ENCODE results near the gene ARHGEF37.

ARHGEF37 gene

DNA sequence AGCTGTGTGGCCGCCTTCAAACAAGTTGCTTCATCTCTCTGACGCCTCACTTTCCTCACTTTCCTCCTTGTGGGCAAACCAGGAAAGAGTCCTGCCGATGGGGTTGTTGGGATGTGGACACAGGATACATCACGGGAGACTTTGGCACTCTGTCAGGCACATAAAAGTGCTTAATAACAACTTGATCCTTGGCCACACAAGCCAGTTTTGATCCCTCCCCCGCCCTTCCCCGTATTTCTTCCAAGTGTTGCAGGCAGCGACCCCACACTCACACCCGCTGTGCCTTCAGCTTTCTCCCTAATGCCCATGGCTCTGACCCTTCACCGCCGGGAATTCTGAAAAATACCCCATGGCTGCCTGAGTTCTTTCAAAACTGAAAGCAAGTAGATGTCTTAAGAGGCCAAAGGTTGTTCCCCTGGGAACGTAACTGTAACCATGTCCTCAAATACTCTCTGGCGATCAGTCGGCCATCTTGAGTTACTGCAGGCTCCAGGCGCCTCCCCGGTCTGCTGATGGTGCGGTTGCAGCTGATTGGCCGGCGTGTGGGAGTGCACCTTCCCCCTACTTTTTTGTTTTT, 59.8 kb downstream of the ARHGEF37 start:
- TF ChIP-seq, protein P1, sequence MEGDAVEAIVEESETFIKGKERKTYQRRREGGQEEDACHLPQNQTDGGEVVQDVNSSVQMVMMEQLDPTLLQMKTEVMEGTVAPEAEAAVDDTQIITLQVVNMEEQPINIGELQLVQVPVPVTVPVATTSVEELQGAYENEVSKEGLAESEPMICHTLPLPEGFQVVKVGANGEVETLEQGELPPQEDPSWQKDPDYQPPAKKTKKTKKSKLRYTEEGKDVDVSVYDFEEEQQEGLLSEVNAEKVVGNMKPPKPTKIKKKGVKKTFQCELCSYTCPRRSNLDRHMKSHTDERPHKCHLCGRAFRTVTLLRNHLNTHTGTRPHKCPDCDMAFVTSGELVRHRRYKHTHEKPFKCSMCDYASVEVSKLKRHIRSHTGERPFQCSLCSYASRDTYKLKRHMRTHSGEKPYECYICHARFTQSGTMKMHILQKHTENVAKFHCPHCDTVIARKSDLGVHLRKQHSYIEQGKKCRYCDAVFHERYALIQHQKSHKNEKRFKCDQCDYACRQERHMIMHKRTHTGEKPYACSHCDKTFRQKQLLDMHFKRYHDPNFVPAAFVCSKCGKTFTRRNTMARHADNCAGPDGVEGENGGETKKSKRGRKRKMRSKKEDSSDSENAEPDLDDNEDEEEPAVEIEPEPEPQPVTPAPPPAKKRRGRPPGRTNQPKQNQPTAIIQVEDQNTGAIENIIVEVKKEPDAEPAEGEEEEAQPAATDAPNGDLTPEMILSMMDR (IDR thresholded peaks at IDR 0.05; ENCODE audit: low read depth, low read length): no peak
- H3K4me3 ChIP-seq (ENCODE audit: low read depth, low read length): no peak overlapping the region

DNA sequence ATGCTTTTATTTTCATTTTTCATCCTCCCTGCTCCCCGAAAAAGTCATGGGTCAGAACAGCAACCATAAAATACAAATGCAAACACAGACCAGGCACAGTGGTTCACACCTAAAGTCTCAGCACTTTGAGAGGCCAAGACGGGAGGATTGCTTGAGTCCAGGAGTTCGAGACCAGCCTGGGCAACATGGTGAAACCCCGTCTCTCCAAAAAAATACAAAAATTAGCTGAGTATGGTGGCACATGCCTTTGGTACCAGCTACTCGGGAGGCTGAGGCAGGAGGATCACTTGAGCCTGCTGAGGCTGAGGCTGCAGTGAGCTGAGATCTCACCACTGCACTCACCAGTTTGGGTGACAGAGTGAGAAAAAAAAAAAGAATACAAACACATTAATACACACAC, 60.3 kb downstream of the ARHGEF37 start:
- H3K4me3 ChIP-seq (ENCODE audit: low read depth, low read length): no peak overlapping the region
- TF ChIP-seq, protein P1 (IDR thresholded peaks at IDR 0.05; ENCODE audit: low read depth, low read length): no peak

DNA sequence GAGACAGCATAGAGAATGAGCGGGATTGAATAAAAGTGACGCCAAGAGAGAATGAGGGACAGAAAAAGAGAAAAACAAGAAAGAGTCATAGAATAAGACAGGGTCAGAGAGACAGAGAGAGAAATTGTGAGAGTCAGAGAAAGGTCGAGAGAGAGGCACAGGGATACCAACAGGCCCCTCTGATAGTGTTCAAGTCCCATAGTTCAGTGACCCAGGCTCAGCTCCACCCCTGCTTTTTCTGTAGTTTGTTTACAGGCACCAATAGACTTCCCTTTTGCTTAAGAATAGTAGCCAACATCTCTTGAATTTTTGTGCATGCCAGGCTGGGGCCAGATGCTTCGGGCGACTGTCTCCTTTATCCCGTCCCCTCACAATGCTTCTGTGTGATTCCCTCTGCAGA, 62.5 kb downstream of the ARHGEF37 start:
- no peak overlapping the region for H3K4me3 ChIP-seq (ENCODE audit: low read depth, low read length)
- TF ChIP-seq, protein P1 (IDR thresholded peaks at IDR 0.05; ENCODE audit: low read depth, low read length): no peak

DNA sequence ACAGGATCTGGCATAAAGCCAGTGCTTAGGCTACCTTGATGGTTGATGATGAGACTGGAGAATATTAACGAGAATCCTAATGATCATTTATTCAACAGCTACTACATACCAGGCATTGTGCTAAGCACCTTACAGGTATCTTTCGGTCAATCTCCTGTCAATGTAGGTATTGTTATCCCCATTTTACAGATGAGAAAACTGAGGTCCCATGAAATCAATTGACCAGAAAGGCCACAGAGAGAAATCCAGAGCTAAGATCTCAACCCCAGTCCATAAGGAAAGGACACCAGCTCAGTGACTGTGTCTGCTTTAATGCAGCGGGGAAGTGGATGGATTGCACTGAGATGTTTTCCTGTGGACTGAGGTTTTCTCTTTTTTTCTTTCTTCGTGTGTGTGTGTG, 63.3 kb downstream of the ARHGEF37 start:
- TF ChIP-seq, protein P1 (IDR thresholded peaks at IDR 0.05; ENCODE audit: low read depth, low read length): no peak
- H3K4me3 ChIP-seq (ENCODE audit: low read depth, low read length): no peak overlapping the region

DNA sequence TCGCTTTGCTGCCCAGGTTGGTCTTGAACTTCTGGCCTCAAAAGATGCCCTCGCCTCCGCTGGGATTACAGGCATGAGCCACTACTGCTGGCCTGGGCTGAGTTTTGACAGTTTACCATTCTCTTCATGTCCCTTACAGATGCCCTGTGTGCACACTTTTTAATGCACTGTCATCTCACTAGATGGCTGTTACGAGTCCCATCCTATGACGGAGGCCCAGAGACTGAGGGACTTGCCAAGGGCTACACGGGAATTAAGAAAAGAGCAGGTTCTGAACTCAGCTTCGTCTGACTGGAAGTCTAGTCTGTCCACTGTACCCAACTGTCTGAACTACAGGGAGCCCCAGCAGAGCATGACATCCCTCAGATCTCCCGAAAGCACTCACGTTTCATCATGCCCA, 63.9 kb downstream of the ARHGEF37 start:
- TF ChIP-seq, protein P1 (IDR thresholded peaks at IDR 0.05; ENCODE audit: low read depth, low read length): no peak
- no peak overlapping the region for H3K4me3 ChIP-seq (ENCODE audit: low read depth, low read length)

DNA sequence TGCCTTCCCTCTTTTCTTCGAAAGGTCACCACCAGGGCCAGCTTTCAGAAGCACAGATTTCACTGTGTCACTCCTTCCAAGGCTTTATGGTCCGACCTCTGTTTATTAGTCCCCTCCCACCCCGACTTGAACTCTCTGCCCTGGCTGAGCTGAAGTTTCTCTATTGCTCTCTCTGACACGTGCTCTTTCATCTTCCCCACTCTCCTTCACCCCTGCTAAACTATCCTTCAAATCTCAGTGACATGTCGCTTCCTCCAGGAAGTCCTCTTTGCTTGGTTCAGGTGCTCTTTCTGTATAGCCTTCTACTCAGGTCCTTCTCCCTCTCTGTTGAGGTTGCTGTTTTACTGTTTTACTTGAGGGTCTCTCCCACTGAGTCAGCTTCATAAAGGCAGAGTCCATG, 64.4 kb downstream of the ARHGEF37 start:
- TF ChIP-seq, protein P1 (IDR thresholded peaks at IDR 0.05; ENCODE audit: low read depth, low read length): no peak
- H3K4me3 ChIP-seq (ENCODE audit: low read depth, low read length): no peak overlapping the region

DNA sequence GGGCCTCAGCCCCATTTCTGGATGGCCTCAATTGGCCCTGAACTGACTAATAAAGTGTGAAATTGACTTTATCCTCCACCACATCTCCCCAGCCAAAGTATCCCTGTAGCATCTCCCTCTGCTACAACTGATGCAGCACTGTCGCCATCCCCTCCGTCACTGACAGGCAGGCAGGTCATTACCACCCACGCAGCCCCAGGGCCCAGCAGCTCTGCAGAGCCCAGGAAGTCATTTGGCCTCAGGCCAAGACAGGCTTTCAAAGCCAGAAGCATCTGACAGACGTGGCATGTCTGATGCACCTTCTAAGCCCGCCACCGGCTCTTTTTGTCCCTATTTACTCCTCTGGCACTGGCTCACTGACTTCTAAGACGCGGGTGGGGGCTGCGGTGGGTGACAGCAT, 65.3 kb downstream of the ARHGEF37 start:
- TF ChIP-seq, protein P1 (IDR thresholded peaks at IDR 0.05; ENCODE audit: low read depth, low read length): no peak
- no peak overlapping the region for H3K4me3 ChIP-seq (ENCODE audit: low read depth, low read length)
